ENCODE measurements around the gene TSPAN9.

The TSPAN9 gene

GRCh38 chr12:3081091-3081490, 3.9 kb downstream of the TSPAN9 start:
- no peak for DNase-seq

- DNase-seq, result no peak
Observed at GRCh38 chr12:3081886-3082285, 4.7 kb downstream of the TSPAN9 start.

- no peak for DNase-seq
Observed at GRCh38 chr12:3083241-3083920, 6.2 kb downstream of the TSPAN9 start.

- DNase-seq, result no peak
Observed at GRCh38 chr12:3083921-3084347, 6.8 kb downstream of the TSPAN9 start.

- DNase-seq, result no peak
Observed at GRCh38 chr12:3084742-3085141, 7.6 kb downstream of the TSPAN9 start.

GRCh38 chr12:3085341-3086139, 8.4 kb downstream of the TSPAN9 start:
- no peak for DNase-seq

GRCh38 chr12:3086211-3086610, 9.0 kb downstream of the TSPAN9 start:
- no peak for DNase-seq

GRCh38 chr12:3086729-3087323, 9.6 kb downstream of the TSPAN9 start:
- DNase-seq, result no peak

GRCh38 chr12:3087758-3088650, 10.8 kb downstream of the TSPAN9 start:
- no peak for DNase-seq

- DNase-seq, result no peak
Observed at GRCh38 chr12:3089588-3089987, 12.4 kb downstream of the TSPAN9 start.

GRCh38 chr12:3090240-3091037, 13.3 kb downstream of the TSPAN9 start:
- DNase-seq, result no peak

- no peak for DNase-seq
Observed at GRCh38 chr12:3091038-3091319, 13.8 kb downstream of the TSPAN9 start.

- no peak for DNase-seq
Observed at GRCh38 chr12:3091382-3092241, 14.4 kb downstream of the TSPAN9 start.

- no peak for DNase-seq
Observed at GRCh38 chr12:3092764-3093163, 15.6 kb downstream of the TSPAN9 start.

GRCh38 chr12:3097186-3097804, 20.1 kb downstream of the TSPAN9 start:
- DNase-seq, result no peak

GRCh38 chr12:3097836-3098235, 20.7 kb downstream of the TSPAN9 start:
- DNase-seq, result no peak

GRCh38 chr12:3098436-3098835, 21.3 kb downstream of the TSPAN9 start:
- no peak for DNase-seq

- DNase-seq, result no peak
Observed at GRCh38 chr12:3099146-3099545, 22.0 kb downstream of the TSPAN9 start.

GRCh38 chr12:3101309-3102024, 24.3 kb downstream of the TSPAN9 start:
- no peak for DNase-seq

- DNase-seq, result no peak
Observed at GRCh38 chr12:3102771-3103410, 25.7 kb downstream of the TSPAN9 start.
